Measurements from ENCODE around the gene BID. TPM values are rescaled to one million over a fixed set of nuclear protein-coding genes. Genes with fewer than 3 reads are reported as not detected.
A peak's percentile ranks its signal among the peaks of the same experiment; 100 is the strongest.

Gene BID
- total RNA-seq, 1 experiment from 2014 or later, result 58.2 TPM

GRCh38 chr22:17707526-17707925 lies 66.7 kb downstream of the BID start (continued):
- TF ChIP-seq REST (IDR thresholded peaks at IDR 0.05; ENCODE audit: low read depth), result no peak
- TF ChIP-seq ZFX (IDR thresholded peaks at IDR 0.05), result no peak
- no peak for TF ChIP-seq SP1 (IDR thresholded peaks at IDR 0.05; ENCODE audit: low read depth)
- TF ChIP-seq ZNF274 (IDR thresholded peaks at IDR 0.05; ENCODE audit: low read depth, low read length), result no peak
- no peak for TF ChIP-seq ATF3 (IDR thresholded peaks at IDR 0.05)

- Histone ChIP-seq H3K4me3 (replicated peaks in 1 of 2; ENCODE audit: low read depth in 1 of 2, low read length in 2 of 2) (peak overlapping the region in 1 of 2 experiments; percentile 45; a peak in 1 of 4 replicates), H3K27ac (ENCODE audit: low read depth, low read length) (peak overlapping the region; percentile 69; the same call in 1 of the 2 replicates), H3K4me2 (ENCODE audit: low read length) (peak overlapping the region; percentile 82)
Observed at GRCh38 chr22:17706947-17707346, 67.3 kb downstream of the BID start.

More at GRCh38 chr22:17706947-17707346, 67.3 kb downstream of the BID start:
- RAD21 ChIA-PET (ENCODE audit: low non-redundant PET in 1 of 2, low total read pairs in 2 of 2, uncharacterized antibody in 2 of 2, unreplicated experiment in 2 of 2), result no interaction called here
- H4K20me1 ChIP-seq (ENCODE audit: insufficient read depth), result no peaks in the 10 kb centered on the region
- DNase-seq (ENCODE audit: low read depth, low spot score), result no peak
- H3K9ac ChIP-seq (ENCODE audit: low read length), result peak overlapping the region; percentile 57
- no peaks in the 10 kb centered on the region for H3K9me2 ChIP-seq (ENCODE audit: insufficient read depth)
- POLR2A ChIA-PET, result interaction anchor here (1.6 kb wide), 1 partner anchor 19 kb away, joined by 3 read pairs; no protein-coding TSS in a partner anchor
- H3K27me3 ChIP-seq (ENCODE audit: insufficient read depth, low read length), result no peaks in the 10 kb centered on the region
- intact Hi-C loops (cut with micrococcal nuclease), result no loop called here
- no peak for ATAC-seq
- no peaks in the 10 kb centered on the region for H3K9me3 ChIP-seq (ENCODE audit: control insufficient read depth in 1 of 2, insufficient read depth in 1 of 2, low read depth in 1 of 2, low read length in 2 of 2)
- H3K79me2 ChIP-seq (ENCODE audit: insufficient read depth, low read length), result no peaks in the 10 kb centered on the region
- no peak overlapping the region for H2AFZ ChIP-seq (ENCODE audit: low read depth, low read length, poor library complexity, severe bottlenecking)
- BruUV-seq (replicated peaks), result TSS peak; percentile 45
- CTCF ChIA-PET, result no interaction called here
- no peaks in the 10 kb centered on the region for H3K36me3 ChIP-seq (ENCODE audit: control insufficient read depth in 1 of 2, insufficient read depth in 2 of 2, low read length in 2 of 2)
- TF ChIP-seq ELF1 (IDR thresholded peaks at IDR 0.05; ENCODE audit: borderline replicate concordance, low read depth), result no peak
- no peak for TF ChIP-seq EZH2phosphoT487 (IDR thresholded peaks at IDR 0.05; ENCODE audit: borderline replicate concordance)
- TF ChIP-seq POLR2A (IDR thresholded peaks at IDR 0.05; ENCODE audit: borderline replicate concordance, extremely low read depth, insufficient read depth, insufficient read length), result no peak
- no peak for TF ChIP-seq YY1 (IDR thresholded peaks at IDR 0.05; ENCODE audit: extremely low read depth, insufficient replicate concordance, low read depth, low read length)
- TF ChIP-seq CEBPB (IDR thresholded peaks at IDR 0.05; ENCODE audit: low read depth), result no peak
- TF ChIP-seq ATF3 (IDR thresholded peaks at IDR 0.05), result no peak
- TF ChIP-seq ZNF274 (IDR thresholded peaks at IDR 0.05; ENCODE audit: low read depth, low read length), result no peak
- TF ChIP-seq ZBTB33 (IDR thresholded peaks at IDR 0.05; ENCODE audit: extremely low read depth, insufficient replicate concordance, low read length), result no peak
- no peak for TF ChIP-seq ZFX (IDR thresholded peaks at IDR 0.05)
- TF ChIP-seq EGR1 (IDR thresholded peaks at IDR 0.05; ENCODE audit: low read depth), result no peak
- TF ChIP-seq RAD21 (IDR thresholded peaks at IDR 0.05; ENCODE audit: low read depth), result no peak
- no peak for TF ChIP-seq TCF7L2 (IDR thresholded peaks at IDR 0.05; ENCODE audit: borderline replicate concordance, extremely low read depth, insufficient read depth, insufficient read length)
- peaks cover 12 to 21% of the 10 kb centered on the region in 2 experiments; a peak in 3 of 4 replicates for H3K4me1 ChIP-seq (ENCODE audit: control insufficient read depth in 1 of 2, insufficient read depth in 2 of 2, low read length in 2 of 2)
